GM13977 (cell line): ENCODE results near the gene OR2M2.

Experiments used
- DNase-seq: peaks from one replicate; pipeline ENCODE4 v3.0.0; 2012; ENCODE audit warnings: low spot score
- CTCF ChIP-seq: IDR thresholded peaks from 2 replicates; pipeline ENCODE4 v1.5.1; 2012; ENCODE audit warnings: mild to moderate bottlenecking, control low read depth; ENCODE audit not compliant: insufficient read depth; ENCODE audit errors: extremely low read depth, missing control alignments
- in situ Hi-C: fragments of 300-500 bp; cut with MboI; formaldehyde crosslinking; loops from one replicate; pipeline ENCODE4 v1.12.0; 2022; ENCODE audit warnings: low sequenced_read_pairs, low pct_unique_long_range_greater_than_20kb, mixed read lengths, inconsistent platforms; ENCODE audit not compliant: unreplicated experiment

Gene OR2M2

GRCh38 chr1:248174521-248174920 lies at the start of gene OR2M2:
OR2M2 (plus strand) TSS chr1:248174821; CDS start chr1:248179986, 5,165 bp downstream.
- no peak for TF ChIP-seq CTCF
- DNase-seq, result no peak
- in situ Hi-C loops, result no loop called here

- no peak for TF ChIP-seq CTCF
- no peak for DNase-seq
- in situ Hi-C loops, result no loop called here
Observed at GRCh38 chr1:248127653-248128052, 47.0 kb upstream of the OR2M2 start.

- in situ Hi-C loops, result no loop called here
- DNase-seq, result no peak
- no peak for TF ChIP-seq CTCF
Observed at GRCh38 chr1:248136811-248137210, 37.8 kb upstream of the OR2M2 start.

GRCh38 chr1:248140846-248141245 lies 33.8 kb upstream of the OR2M2 start:
- in situ Hi-C loops, result no loop called here
- no peak for DNase-seq
- no peak for TF ChIP-seq CTCF

- in situ Hi-C loops, result no loop called here
- TF ChIP-seq CTCF, result no peak
- no peak for DNase-seq
Observed at GRCh38 chr1:248143311-248143710, 31.3 kb upstream of the OR2M2 start.

- no peak for DNase-seq
- in situ Hi-C loops, result no loop called here
- TF ChIP-seq CTCF, result no peak
Observed at GRCh38 chr1:248144513-248145198, 30.0 kb upstream of the OR2M2 start, which contains the start of gene OR2M5. OR2M5 (plus strand) TSS chr1:248145148; CDS start chr1:248145148, 0 bp downstream.
